Thymus (tissue), 11 donors: ENCODE measurements around the gene PRSS36. TPM values are rescaled to one million over a fixed set of nuclear protein-coding genes. Genes with fewer than 3 reads are reported as not detected.
A peak's percentile ranks its signal among the peaks of the same experiment; 100 is the strongest.

ENCODE experiments used
- DNase-seq, 9 donors: peaks; one replicate each; pipeline ENCODE4 v3.0.0-alpha.2; 2013; ENCODE audit warnings: low spot score in 9 of 9, low read depth in 6 of 9, missing footprints in 1 of 9
- H3K27ac ChIP-seq, 2 donors: one replicate each; pipeline ENCODE4 v1.5.1; 2013; ENCODE audit warnings: control low read depth in 1 of 2, low read depth in 1 of 2, low read length in 1 of 2, mild to moderate bottlenecking in 1 of 2, moderate library complexity in 1 of 2
- H3K27me3 ChIP-seq, 2 donors: one replicate each; pipeline ENCODE4 v1.5.1; 2013; ENCODE audit warnings: low read length in 1 of 2; ENCODE audit not compliant: control insufficient read depth in 2 of 2, insufficient read depth in 1 of 2
- H3K36me3 ChIP-seq, 2 donors: one replicate each; pipeline ENCODE4 v1.5.1; 2013; ENCODE audit warnings: low read length in 1 of 2, mild to moderate bottlenecking in 1 of 2, moderate library complexity in 1 of 2; ENCODE audit not compliant: control insufficient read depth in 2 of 2, insufficient read depth in 2 of 2
- H3K4me1 ChIP-seq, 2 donors: one replicate each; pipeline ENCODE4 v1.5.1; 2013; ENCODE audit warnings: low read length in 2 of 2; ENCODE audit not compliant: control insufficient read depth in 2 of 2, insufficient read depth in 2 of 2
- H3K4me3 ChIP-seq, 2 donors: one replicate each; pipeline ENCODE4 v1.5.1; 2013; ENCODE audit warnings: low read length in 2 of 2, control low read depth in 1 of 2, mild to moderate bottlenecking in 1 of 2
- H3K9me3 ChIP-seq, 2 donors: one replicate each; pipeline ENCODE4 v1.5.1; 2013; ENCODE audit warnings: low read length in 1 of 2, mild to moderate bottlenecking in 1 of 2; ENCODE audit not compliant: control insufficient read depth in 2 of 2, insufficient read depth in 1 of 2
- WGBS: extraction: QIAGEN DNeasy Blood & Tissue Kit; methylation state at CpG from one replicate; pipeline ENCODE4 v1.1.7; 2013; 5-methylcytosine and 5-hydroxymethylcytosine counted together
- polyA plus RNA-seq: library from polyadenylated mRNA; stranded (reverse); fragments of 200-250 nt; gene quantifications from one replicate; pipeline ENCODE4 v1.2.3, GENCODE V29; 2013
- total RNA-seq: library from RNA; stranded (reverse); fragments of 120-200 nt; gene quantifications from one replicate; pipeline ENCODE4 v1.2.4, GENCODE V29; 2013
- donor health status: healthy.

Gene PRSS36
- total and polyA plus RNA-seq, 2 donors = 4.3 to 5.7 TPM

DNA sequence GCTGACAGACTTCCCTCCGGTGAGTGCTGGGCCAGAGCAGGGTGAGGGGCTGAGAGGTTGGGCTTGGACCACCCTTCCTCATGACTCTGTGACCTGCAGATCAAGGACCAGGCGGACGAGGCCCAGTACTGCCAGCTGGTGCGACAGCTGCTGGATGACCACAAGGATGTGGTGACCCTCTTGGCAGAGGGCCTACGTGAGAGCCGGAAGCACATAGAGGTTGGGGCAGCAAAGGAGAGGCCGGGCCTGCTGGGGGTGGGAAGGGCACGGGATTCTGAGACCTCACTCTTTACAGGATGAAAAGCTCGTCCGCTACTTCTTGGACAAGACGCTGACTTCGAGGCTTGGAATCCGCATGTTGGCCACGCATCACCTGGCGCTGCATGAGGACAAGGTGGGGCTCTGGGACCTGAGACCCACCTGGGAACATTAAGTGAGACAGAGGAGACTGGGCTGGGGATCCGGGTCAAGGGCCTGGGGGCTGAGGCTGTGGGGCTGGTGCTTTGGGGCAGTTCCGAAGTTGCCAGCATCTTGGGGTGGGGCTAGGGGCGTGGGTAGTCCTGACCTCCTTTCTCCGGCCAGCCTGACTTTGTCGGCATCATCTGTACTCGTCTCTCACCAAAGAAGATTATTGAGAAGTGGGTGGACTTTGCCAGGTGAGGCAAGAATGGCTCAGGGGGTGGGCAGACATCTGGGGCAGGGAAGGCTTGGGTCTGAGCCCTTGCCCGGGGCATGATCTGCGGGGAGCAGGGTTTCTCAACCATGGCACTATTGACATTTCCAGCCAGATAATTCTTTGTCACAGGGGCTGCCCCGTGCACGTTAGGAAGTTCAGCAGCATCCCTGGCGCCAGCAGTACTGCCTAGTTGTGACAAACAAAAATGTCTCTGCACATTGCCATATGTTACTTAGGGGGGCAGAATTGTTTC, 39.5 kb downstream of the PRSS36 start:
- Histone ChIP-seq H3K27ac (no peak overlapping the region), H3K4me3 (no peak overlapping the region), H3K36me3 (peaks cover 22 to 37% of the 10 kb centered on the region in 2 donors), H3K9me3 (no peaks in the 10 kb centered on the region), H3K27me3 (no peaks in the 10 kb centered on the region), H3K4me1 (peaks cover 15 to 18% of the 10 kb centered on the region in 2 donors)
- 94% methylated on average over 26 of the region's 26 CpGs for WGBS
- no peak for DNase-seq

DNA sequence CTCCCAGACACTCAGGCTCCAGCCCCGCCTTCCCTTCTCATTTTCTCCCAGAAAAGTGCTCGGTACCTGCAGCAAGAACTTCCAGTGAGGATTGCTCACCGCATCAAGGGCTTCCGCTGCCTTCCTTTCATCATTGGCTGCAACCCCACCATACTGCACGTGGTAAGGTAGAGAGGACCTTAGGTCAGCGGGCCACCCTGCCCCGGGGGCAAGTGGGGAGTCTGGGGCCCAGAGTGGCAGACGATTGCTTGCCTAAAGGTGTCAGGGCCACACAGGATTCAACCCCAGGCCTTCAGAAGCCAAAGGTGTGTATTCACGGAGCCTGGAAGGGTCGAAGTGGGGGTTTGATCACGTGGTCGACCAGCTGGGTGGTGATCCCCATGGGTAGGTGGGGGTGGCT, 40.2 kb downstream of the PRSS36 start:
- 97% methylated on average over 12 of the region's 12 CpGs for WGBS
- Histone ChIP-seq H3K4me3 (no peak overlapping the region), H3K9me3 (no peaks in the 10 kb centered on the region), H3K36me3 (peaks cover 22 to 37% of the 10 kb centered on the region in 2 donors), H3K4me1 (peaks cover 15 to 18% of the 10 kb centered on the region in 2 donors), H3K27me3 (no peaks in the 10 kb centered on the region), H3K27ac (no peak overlapping the region)
- no peak for DNase-seq

DNA sequence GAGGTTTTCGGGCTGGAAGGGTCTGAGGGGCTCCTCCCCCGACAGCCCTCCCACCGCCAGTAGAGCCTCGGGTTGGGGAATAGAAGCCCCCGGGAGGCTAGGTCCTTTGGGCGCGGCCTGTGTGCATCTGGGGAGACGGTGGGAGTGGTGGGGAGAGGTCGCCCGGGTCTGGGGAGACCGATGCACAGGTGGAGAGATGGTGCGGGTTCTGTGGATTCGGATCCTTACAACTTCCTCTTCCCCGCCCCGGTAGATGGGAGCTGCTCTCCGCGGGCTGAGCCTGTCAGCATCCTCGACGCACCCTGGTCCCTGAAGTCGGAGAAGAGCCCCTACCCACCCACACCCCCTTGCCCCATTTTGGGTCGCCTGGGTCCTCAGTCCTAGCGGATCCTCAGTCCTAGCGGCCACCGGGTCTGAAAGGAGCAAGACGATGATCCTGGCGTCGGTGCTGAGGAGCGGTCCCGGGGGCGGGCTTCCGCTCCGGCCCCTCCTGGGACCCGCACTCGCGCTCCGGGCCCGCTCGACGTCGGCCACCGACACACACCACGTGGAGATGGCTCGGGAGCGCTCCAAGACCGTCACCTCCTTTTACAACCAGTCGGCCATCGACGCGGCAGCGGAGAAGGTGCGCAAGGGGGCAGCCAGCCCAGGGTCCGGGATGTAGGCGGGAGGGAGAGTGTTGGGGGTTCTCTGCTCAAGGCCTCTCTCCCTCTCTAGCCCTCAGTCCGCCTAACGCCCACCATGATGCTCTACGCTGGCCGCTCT, 40.9 kb downstream of the PRSS36 start:
- H3K27me3 ChIP-seq = no peaks in the 10 kb centered on the region
- H3K4me3 ChIP-seq = peak overlapping the region; percentile 57 to 96
- no peak overlapping the region for H3K27ac ChIP-seq
- peaks cover 22 to 37% of the 10 kb centered on the region in 2 donors for H3K36me3 ChIP-seq
- 58% methylated on average over 57 of the region's 57 CpGs for WGBS
- no peak for DNase-seq
- H3K4me1 ChIP-seq = peaks cover 15 to 18% of the 10 kb centered on the region in 2 donors
- no peaks in the 10 kb centered on the region for H3K9me3 ChIP-seq

DNA sequence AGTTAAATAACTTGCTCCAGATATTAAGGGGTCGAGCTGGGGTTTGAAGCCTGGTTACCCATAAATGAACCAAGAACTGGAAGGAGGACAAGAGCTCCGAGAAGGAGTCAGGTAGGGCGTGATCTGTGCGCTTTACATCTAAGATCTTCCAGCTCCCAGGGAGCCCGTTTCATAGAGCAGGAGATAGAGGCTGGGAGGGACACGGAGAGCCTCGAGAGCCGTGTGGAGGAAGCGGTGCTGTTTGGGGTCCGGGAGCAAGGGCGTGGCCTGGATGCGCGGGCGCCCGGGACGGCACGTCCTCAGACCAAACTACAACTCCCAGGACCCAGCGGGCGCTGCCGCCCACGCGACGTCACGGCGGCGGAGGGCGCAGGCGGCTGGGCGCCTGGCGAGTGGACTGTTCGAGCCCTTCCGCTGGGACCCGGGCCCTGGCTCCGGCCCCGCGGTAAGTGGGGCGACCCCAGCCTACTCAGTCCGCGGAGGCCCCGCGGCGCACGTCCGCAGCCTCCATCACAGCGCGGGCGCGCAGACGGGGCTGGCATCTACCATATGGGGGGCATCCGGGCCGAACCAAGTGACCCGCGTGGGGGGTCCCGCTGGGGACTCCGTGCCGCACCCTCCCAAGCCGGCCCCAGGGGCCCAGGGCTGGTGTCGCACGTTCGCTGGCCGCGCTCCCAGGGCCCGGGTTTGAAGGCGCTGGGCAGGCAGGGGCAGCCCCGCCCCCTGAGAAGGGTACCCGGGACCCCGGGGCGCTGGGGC, 41.7 kb downstream of the PRSS36 start, which contains the start of gene BCKDK:
Gene BCKDK (plus strand): TSS at position 352 of the 759 bp plus-strand sequence. CDS start 838 bp downstream, outside the sequence.
- Histone ChIP-seq H3K4me1 (peaks cover 15 to 18% of the 10 kb centered on the region in 2 donors), H3K9me3 (no peaks in the 10 kb centered on the region), H3K36me3 (peaks cover 22 to 34% of the 10 kb centered on the region in 2 donors), H3K27ac (peak within 1 kb of the TSS in 1 of 2 donors; percentile 73), H3K4me3 (peak within 1 kb of the TSS; percentile 57 to 96), H3K27me3 (no peaks in the 10 kb centered on the region)
- 5% methylated on average over 68 of the region's 68 CpGs for WGBS
- peak in 8 of 9 donors; percentile 32 to 75 (median 52) for DNase-seq

- 98% methylated on average over 6 of the region's 6 CpGs for WGBS
- Histone ChIP-seq H3K27ac (no peak overlapping the region), H3K36me3 (peaks cover 21 to 32% of the 10 kb centered on the region in 2 donors), H3K4me3 (no peak overlapping the region), H3K4me1 (peaks cover 15 to 18% of the 10 kb centered on the region in 2 donors), H3K27me3 (no peaks in the 10 kb centered on the region), H3K9me3 (no peaks in the 10 kb centered on the region)
- no peak for DNase-seq
These were observed 42.4 kb downstream of the PRSS36 start for GRCh38 chr16:31107465-31107867.

DNA sequence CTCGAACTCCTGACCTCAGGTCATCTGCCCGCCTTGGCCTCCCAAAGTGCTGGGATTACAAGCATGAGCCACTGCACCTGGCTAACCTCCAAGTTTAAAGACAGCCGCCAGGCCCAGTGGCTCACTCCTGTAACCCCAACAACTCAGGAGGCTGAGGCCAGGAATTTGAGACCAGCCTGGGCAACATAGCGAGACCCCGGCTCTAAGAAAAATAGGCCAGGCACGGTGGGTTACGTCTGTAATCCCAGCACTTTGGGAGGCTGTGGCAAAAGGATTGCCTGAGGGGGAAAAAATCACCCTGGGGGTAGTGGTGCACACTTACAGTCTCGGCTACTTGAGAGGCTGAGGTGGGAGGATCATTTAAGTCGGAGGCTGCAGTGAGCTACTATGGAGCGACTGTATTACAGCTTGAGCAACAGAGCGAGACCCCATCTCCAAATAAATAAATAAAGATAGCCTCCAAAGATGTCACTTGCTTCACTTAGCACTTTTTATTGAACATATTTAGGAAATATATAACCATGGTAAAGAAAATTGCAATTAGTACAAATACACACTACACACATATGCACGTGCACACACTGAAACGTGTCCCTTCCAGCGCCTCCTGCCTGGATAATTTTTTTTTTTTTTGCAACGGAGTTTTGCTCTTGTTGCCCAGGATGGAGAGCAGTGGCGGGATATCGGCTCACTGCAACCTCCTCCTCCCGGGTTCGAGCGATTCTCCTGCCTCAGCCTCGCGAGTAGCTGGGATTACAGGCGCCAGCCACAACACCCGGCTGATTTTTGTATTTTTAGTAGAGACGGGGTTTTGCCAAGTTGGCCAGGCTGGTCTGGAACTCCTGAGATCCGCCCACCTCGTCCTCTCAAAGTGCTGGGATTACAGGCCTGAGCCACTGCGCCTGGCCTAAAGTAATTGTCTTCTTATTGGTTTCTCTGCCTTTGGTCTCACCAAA, 43.1 kb downstream of the PRSS36 start:
- no peak overlapping the region for H3K27ac ChIP-seq

DNA sequence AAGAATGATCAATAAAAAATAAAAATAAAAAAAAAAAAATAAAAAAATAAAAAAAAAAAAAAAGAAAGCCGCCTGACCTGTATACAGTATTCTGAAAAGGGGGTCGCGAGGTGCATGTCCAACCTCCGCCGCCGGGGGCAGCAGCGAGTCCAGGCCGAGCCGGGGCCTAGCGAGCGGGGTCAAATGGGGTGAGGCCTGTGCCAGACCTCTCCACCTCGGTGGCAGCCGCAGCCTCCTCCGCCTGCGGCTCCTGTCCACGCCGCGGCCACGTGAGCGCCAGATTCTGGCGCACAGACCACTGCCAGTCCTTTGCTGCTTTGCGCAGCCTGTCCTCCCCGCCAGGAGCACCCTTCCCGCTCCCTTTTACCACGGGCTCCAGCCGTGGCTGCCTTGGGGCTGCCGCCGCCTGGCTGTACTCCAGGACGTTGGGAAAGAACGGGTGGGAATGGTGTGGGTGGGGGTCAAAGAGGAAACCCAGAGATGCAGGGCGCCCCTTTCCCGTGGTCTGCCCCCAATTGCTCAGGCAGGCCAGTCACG, 44.1 kb downstream of the PRSS36 start:
- peak in 6 of 9 donors; percentile 42 to 72 (median 61) for DNase-seq
- WGBS = 23% methylated on average over 33 of the region's 33 CpGs
- H3K9me3 ChIP-seq = no peaks in the 10 kb centered on the region
- peaks cover 8 to 14% of the 10 kb centered on the region in 2 donors for H3K36me3 ChIP-seq
- no peaks in the 10 kb centered on the region for H3K27me3 ChIP-seq
- no peak overlapping the region for H3K4me3 ChIP-seq
- no peak overlapping the region for H3K27ac ChIP-seq
- peaks cover 15 to 18% of the 10 kb centered on the region in 2 donors for H3K4me1 ChIP-seq

More for the DNA sequence above, 43.1 kb downstream of the PRSS36 start:
- H3K36me3 ChIP-seq = peaks cover 14 to 25% of the 10 kb centered on the region in 2 donors
- H3K9me3 ChIP-seq = no peaks in the 10 kb centered on the region
- 96% methylated on average over 28 of the region's 28 CpGs for WGBS
- DNase-seq = no peak
- H3K27me3 ChIP-seq = no peaks in the 10 kb centered on the region
- no peak overlapping the region for H3K4me3 ChIP-seq
- H3K4me1 ChIP-seq = peaks cover 15 to 18% of the 10 kb centered on the region in 2 donors
